Measurements from ENCODE around the gene SLITRK6. TPM values are rescaled to one million over a fixed set of nuclear protein-coding genes. Genes with fewer than 3 reads are reported as not detected.
"Not testable (repeated sequence)": the region's sequence is repeated elsewhere in the genome, so short reads cannot be mapped to it uniquely, and the experiment has no call there.

Gene SLITRK6
- total RNA-seq, 1 experiment from 2014 or later, result 2.3 TPM

DNA sequence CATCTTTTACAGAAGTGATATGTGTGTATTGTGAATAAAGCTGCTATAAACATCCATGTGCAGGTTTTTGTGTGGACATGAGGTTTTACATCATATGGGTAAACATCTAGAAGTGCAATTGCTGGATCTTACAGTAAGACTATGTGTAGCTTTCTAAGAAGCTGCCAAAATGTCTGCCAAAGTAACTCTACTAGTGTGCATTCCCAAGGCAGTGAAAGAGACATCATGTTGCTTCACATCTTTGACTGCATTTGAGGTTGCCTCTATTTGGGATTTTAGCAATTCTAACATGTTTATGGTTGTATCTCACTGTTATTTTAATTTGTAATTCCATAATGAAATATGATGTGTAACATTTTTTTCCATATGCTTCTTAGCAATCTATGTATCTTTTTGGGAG is 30.3 kb downstream of the SLITRK6 start:
- no peak overlapping the region for H3K4me3 ChIP-seq
- no peak for DNase-seq
- H3K36me3 ChIP-seq, result no peaks in the 10 kb centered on the region
- H3K9me3 ChIP-seq, result no peaks in the 10 kb centered on the region
- H3K27me3 ChIP-seq, result no peaks in the 10 kb centered on the region

- Histone ChIP-seq H3K36me3 (no peaks in the 10 kb centered on the region), H3K4me3 (no peak overlapping the region), H3K9me3 (no peaks in the 10 kb centered on the region), H3K27me3 (no peaks in the 10 kb centered on the region)
- no peak for DNase-seq
Observed at GRCh38 chr13:85755123-85755522, 44.1 kb downstream of the SLITRK6 start.

- H3K9me3 ChIP-seq, H3K36me3 ChIP-seq, H3K4me3 ChIP-seq, DNase-seq, H3K27me3 ChIP-seq: not testable (repeated sequence)
Observed at GRCh38 chr13:85743201-85743770, 55.9 kb downstream of the SLITRK6 start.

Data from MG63 (cell line).